Ascending aorta (tissue), 2 donors: ENCODE measurements around the gene PPP2R1A. TPM values are rescaled to one million over a fixed set of nuclear protein-coding genes. Genes with fewer than 3 reads are reported as not detected.

Experiments
- DNase-seq, 2 donors: peaks; one replicate each; pipeline ENCODE4 v3.0.0-alpha.2; 2019; ENCODE audit warnings: low spot score in 2 of 2
- H3K27ac ChIP-seq, 2 donors: fragments of 200-600 bp; sonication (generic); one replicate each; pipeline ENCODE4 v1.5.1; 2016 to 2017; ENCODE audit warnings: mild to moderate bottlenecking in 1 of 2
- H3K27me3 ChIP-seq: fragments of 200-600 bp; sonication (generic); one replicate; pipeline ENCODE4 v1.5.1; 2017
- H3K36me3 ChIP-seq, 2 donors: fragments of 200-600 bp; sonication (generic); one replicate each; pipeline ENCODE4 v1.5.1; 2016
- H3K4me1 ChIP-seq, 2 donors: fragments of 200-600 bp; sonication (generic); one replicate each; pipeline ENCODE4 v1.5.1; 2016 to 2017; ENCODE audit warnings: mild to moderate bottlenecking in 1 of 2
- H3K4me3 ChIP-seq, 2 donors: fragments of 200-600 bp; sonication (generic); one replicate each; pipeline ENCODE4 v1.5.1; 2016 to 2017; ENCODE audit warnings: mild to moderate bottlenecking in 1 of 2
- H3K9me3 ChIP-seq, 2 donors: fragments of 200-600 bp; sonication (generic); one replicate each; pipeline ENCODE4 v1.5.1; 2016
- intact Hi-C: fragments of 100-400 bp; cut with DNase I; formaldehyde crosslinking; loops from one replicate; pipeline ENCODE4 v1.15.1; 2023
- total RNA-seq: library from RNA; depleted of rRNA; stranded (reverse); fragments of >200 nt; gene quantifications from one replicate; pipeline ENCODE4 v1.1.0, GENCODE V29; 2016
- TF ChIP-seq, protein P1 (sequence below), 3 experiments: fragments of 200-600 bp in 2 of 3; fragments of 450-650 bp in 1 of 3; sonication (generic) in 2 of 3; IDR thresholded peaks; one replicate each; pipeline ENCODE4 v1.5.1; 2016 to 2019; ENCODE audit warnings: antibody characterized with exemption in 3 of 3, mild to moderate bottlenecking in 1 of 3, moderate library complexity in 1 of 3

PPP2R1A gene
- total RNA-seq, 1 donor from 2014 or later = 215 TPM

DNA sequence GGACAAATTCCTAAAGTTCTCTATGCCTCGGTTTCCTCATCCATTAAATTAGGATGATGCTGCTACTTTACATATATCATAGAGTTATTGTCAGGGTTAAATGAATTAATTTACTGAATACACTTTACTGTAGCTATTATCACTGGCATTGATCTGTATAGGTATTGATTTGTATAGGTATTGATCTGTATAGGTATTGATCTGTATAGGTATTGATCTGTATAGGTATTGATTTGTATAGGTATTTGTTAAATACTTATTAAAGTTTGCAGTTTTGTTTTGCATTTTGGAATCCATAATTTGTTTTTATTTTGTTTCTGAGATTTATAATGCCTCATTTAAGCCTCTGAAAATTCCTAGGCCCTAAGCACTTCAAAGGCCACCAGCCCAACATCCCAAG is 2.4 kb upstream of the PPP2R1A start:
- no peaks in the 10 kb centered on the region for H3K9me3 ChIP-seq
- H3K27me3 ChIP-seq = no peaks in the 10 kb centered on the region
- H3K27ac ChIP-seq = no peak overlapping the region
- TF ChIP-seq, protein P1, sequence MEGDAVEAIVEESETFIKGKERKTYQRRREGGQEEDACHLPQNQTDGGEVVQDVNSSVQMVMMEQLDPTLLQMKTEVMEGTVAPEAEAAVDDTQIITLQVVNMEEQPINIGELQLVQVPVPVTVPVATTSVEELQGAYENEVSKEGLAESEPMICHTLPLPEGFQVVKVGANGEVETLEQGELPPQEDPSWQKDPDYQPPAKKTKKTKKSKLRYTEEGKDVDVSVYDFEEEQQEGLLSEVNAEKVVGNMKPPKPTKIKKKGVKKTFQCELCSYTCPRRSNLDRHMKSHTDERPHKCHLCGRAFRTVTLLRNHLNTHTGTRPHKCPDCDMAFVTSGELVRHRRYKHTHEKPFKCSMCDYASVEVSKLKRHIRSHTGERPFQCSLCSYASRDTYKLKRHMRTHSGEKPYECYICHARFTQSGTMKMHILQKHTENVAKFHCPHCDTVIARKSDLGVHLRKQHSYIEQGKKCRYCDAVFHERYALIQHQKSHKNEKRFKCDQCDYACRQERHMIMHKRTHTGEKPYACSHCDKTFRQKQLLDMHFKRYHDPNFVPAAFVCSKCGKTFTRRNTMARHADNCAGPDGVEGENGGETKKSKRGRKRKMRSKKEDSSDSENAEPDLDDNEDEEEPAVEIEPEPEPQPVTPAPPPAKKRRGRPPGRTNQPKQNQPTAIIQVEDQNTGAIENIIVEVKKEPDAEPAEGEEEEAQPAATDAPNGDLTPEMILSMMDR (IDR thresholded peaks at IDR 0.05) = no peak
- DNase-seq = no peak
- intact Hi-C loops = no loop called here
- H3K4me3 ChIP-seq = no peak overlapping the region
- H3K36me3 ChIP-seq = no peaks in the 10 kb centered on the region
- H3K4me1 ChIP-seq = peaks cover 10 to 16% of the 10 kb centered on the region in 2 donors

DNA sequence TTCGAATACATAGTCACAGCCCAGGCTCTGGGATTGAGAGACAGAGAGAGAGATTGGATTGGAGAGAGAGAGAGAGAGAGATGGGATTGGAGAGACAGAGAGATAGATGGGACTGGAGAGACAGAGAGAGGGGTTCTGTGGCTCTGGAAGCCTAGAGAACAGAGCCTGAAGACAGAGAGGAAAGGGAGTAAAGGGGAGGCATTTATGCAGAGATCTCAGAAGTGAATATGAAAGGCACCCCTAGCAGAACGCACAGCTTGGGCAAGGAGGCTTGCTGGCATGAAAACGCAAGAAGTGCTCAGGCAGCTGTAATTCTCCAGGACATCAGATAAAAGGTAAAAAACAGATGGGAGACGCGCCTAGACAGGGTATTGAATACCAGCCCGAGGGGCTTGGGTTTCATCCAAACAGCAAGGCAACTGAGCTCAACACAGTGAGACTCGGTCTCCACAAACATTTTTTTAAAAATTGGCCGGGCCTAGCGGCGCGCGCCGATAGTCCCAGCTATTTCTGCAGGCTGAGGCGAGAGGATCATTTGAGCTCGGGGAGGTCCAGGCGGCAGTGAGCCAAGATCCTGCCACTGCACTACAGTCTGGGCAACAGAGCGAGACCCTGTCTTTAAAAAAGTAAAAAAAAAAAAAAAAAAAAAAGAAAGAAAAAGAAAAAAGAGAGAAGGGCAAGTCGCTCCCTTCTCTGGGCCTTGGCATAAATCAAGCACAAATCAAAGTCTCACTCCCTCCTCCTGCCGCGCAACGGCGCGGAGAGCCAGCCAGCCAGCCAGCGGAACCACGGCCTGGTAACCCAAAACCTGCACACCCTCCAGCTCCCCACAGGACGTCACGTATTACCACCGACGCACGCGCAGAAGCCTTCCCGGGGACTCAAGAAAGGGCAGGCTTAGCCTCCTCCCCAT is 774 bp upstream of the PPP2R1A start:
- Histone ChIP-seq H3K27me3 (no peaks in the 10 kb centered on the region), H3K36me3 (no peaks in the 10 kb centered on the region), H3K27ac (peak overlapping the region; percentile 73 to 88), H3K4me1 (peaks cover 10 to 16% of the 10 kb centered on the region in 2 donors), H3K4me3 (peak overlapping the region; percentile 54 to 58), H3K9me3 (no peaks in the 10 kb centered on the region)
- TF ChIP-seq, protein P1 (IDR thresholded peaks at IDR 0.05) = peak in 1 of 3 experiments; percentile 10
- peak in 1 of 2 donors; percentile 99 for DNase-seq
- intact Hi-C loops = loop anchor here (1.0 kb wide), 3 partner anchors 11 to 49 kb away; partner anchors contain the start of gene ZNF836

DNA sequence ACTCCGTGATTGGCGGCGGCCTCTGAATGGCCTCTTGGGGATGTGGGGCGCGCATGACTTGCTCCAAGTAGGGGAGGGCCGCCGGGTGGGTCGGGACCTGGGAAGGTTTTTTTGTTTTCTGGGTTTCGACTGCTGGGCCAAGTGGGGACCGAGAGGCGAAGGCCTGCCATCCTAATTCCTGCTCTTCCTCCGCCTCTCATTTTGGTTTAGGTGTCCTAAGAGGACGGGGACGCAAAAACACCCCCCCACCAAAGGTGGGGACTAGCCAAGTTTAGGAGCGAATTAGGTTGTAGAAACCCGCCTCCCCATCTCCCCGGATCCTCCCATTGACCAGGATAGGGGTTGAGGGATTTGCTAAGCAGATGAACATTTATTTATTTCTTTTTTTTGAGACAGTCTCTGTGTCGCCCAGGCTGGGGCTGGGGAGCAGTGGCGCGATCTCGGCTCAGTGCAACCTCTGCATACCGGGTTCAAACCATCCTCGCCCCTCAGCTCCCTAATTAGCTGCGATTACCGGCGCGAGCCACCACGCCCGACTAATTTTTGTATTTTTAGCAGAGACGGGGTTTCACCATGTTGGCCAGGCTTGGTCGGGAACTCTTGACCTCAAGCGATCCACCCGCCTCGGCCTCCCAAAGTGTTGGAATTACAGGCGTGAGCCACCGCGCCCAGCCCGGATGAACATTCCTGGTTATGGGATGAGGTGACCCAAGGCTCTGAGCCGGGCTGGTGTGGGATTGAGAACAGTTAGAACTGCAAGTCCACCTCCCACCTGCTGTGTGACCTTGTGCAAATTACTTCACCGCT is 838 bp downstream of the PPP2R1A start:
- Histone ChIP-seq H3K4me1 (peaks cover 10 to 20% of the 10 kb centered on the region in 2 donors), H3K4me3 (peak overlapping the region; percentile 58 to 91), H3K27ac (peak overlapping the region; percentile 98), H3K36me3 (peaks cover 0 to 7% of the 10 kb centered on the region in 2 donors), H3K9me3 (no peaks in the 10 kb centered on the region), H3K27me3 (no peaks in the 10 kb centered on the region)
- TF ChIP-seq, protein P1 (IDR thresholded peaks at IDR 0.05) = no peak
- DNase-seq = no peak
- intact Hi-C loops = loop anchor here (5.0 kb wide), 2 partner anchors 93 to 163 kb away; partner anchors contain the start of genes ZNF614 and ZNF841

DNA sequence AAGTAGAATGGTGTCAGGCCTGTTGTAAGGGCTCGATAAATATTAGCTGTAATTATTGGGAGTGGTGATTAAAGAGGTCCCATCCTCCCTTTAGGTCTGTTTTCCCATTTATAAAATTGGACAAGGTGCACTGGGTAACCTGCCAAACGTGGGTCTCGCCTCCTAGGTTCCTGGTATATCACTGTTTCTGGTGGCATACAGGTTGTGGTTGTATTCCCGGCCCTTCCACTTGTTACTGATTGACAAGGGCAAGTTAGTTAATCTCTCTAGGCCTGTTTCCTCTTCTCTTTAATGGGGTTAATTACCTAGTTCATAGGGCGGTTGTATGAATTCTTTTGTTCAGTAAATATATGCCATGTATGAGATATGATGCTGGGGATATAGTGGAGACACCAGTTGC is 1.5 kb downstream of the PPP2R1A start:
- Histone ChIP-seq H3K27ac (peak overlapping the region; percentile 98), H3K4me1 (peaks cover 10 to 20% of the 10 kb centered on the region in 2 donors), H3K36me3 (peaks cover 0 to 13% of the 10 kb centered on the region in 2 donors), H3K9me3 (no peaks in the 10 kb centered on the region), H3K4me3 (peak overlapping the region; percentile 58 to 91), H3K27me3 (no peaks in the 10 kb centered on the region)
- no peak for DNase-seq
- TF ChIP-seq, protein P1 (IDR thresholded peaks at IDR 0.05) = no peak
- intact Hi-C loops = loop anchor here (5.0 kb wide), 2 partner anchors 94 to 164 kb away; partner anchors contain the start of genes ZNF614 and ZNF841

DNA sequence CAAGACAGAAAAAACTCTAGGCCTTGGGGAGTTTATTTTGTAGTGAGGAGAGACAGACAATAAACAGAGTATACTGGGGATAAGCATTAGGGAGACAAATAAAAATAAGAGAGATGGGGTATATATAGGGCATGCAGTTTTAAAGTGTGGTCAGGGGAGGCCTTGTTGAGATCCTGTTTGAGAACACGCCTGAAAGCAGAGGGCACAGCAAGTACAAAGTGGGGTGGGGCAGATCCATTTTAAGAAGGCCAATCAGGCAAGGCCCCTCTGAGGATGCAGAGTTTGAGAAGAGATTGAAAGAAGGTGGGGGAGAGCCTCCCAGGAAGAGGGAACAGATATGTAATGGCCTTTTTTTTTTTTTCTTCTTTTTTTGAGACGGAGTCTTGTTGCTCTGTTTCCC is 2.1 kb downstream of the PPP2R1A start:
- intact Hi-C loops = loop anchor here (5.0 kb wide), 2 partner anchors 95 to 165 kb away; partner anchors contain the start of genes ZNF614 and ZNF841
- H3K4me3 ChIP-seq = peak overlapping the region in 1 of 2 donors; percentile 91
- H3K9me3 ChIP-seq = no peaks in the 10 kb centered on the region
- H3K27me3 ChIP-seq = no peaks in the 10 kb centered on the region
- peak overlapping the region in 1 of 2 donors; percentile 98 for H3K27ac ChIP-seq
- H3K36me3 ChIP-seq = peaks cover 0 to 18% of the 10 kb centered on the region in 2 donors
- H3K4me1 ChIP-seq = peaks cover 10 to 20% of the 10 kb centered on the region in 2 donors
- TF ChIP-seq, protein P1 (IDR thresholded peaks at IDR 0.05) = no peak
- DNase-seq = no peak
